H1 (cell line): ENCODE data around the gene FOXA3. TPM values are rescaled to one million over a fixed set of nuclear protein-coding genes. Genes with fewer than 3 reads are reported as not detected.

Experiments
- CTCF ChIA-PET: fragments of 300-600 bp; sonication (Branson Sonifier 250); formaldehyde crosslinking; loops from one replicate; lab custom pipeline; 2021; ENCODE audit not compliant: partially characterized antibody; lab: Charles Lee
- POLR2A ChIA-PET: fragments of 300-600 bp; sonication (Branson Sonifier 250); formaldehyde crosslinking; loops from one replicate; lab custom pipeline; 2021; ENCODE audit warnings: inconsistent platforms; ENCODE audit not compliant: partially characterized antibody; lab: Charles Lee
- DNase-seq, 2 experiments: peaks; one replicate each; pipeline versions ENCODE4 v3.0.0 to v3.0.0-alpha.2; 2010 to 2022; ENCODE audit warnings: low spot score in 2 of 2, low read depth in 1 of 2, mixed read lengths in 1 of 2
- FAIRE-seq: peaks from 2 replicates; lab custom pipeline; 2011; peaks lifted over from hg19 to GRCh38; lab: Jason Lieb, UNC
- H2AFZ ChIP-seq: 2 replicates; pipeline ENCODE4 v1.8.1; 2012; ENCODE audit warnings: low read length, inconsistent platforms
- H2AK5ac ChIP-seq: 2 replicates; pipeline ENCODE4 v1.6.1; 2013; ENCODE audit warnings: low read depth, low read length
- H2BK120ac ChIP-seq: replicated peaks from 2 replicates; pipeline ENCODE3; 2013; ENCODE audit warnings: low read depth, low read length, inconsistent platforms
- H2BK12ac ChIP-seq: 2 replicates; pipeline ENCODE4 v1.6.1; 2013; ENCODE audit warnings: low read depth, low read length
- H2BK15ac ChIP-seq: 2 replicates; pipeline ENCODE4 v1.6.1; 2013; ENCODE audit warnings: low read length
- H2BK20ac ChIP-seq: 2 replicates; pipeline ENCODE4 v1.6.1; 2013; ENCODE audit warnings: low read length
- H2BK5ac ChIP-seq: 2 replicates; pipeline ENCODE4 v1.6.1; 2013; ENCODE audit warnings: low read depth, low read length
- H3K14ac ChIP-seq: 2 replicates; pipeline ENCODE4 v1.6.1; 2013; ENCODE audit warnings: inconsistent platforms; ENCODE audit not compliant: insufficient read length
- H3K18ac ChIP-seq: 2 replicates; pipeline ENCODE4 v1.6.1; 2013; ENCODE audit warnings: low read length; ENCODE audit errors: extremely low read depth
- H3K23ac ChIP-seq: 2 replicates; pipeline ENCODE4 v1.6.1; 2013; ENCODE audit warnings: inconsistent platforms; ENCODE audit not compliant: insufficient read length
- H3K23me2 ChIP-seq: 2 replicates; pipeline ENCODE4 v1.6.1; 2013; ENCODE audit warnings: low read depth, low read length
- H3K27ac ChIP-seq: 2 replicates; pipeline ENCODE4 v1.6.1; 2011; ENCODE audit warnings: low read depth, low read length, inconsistent platforms
- H3K27me3 ChIP-seq, 4 experiments: replicated peaks in 1 of 4; 1 replicate in 1 of 4; 2 replicates in 3 of 4; pipeline versions ENCODE4 v1.6.1 to v1.8.1; 2011 to 2013; ENCODE audit warnings: low read length in 3 of 4, mild to moderate bottlenecking in 3 of 4, inconsistent platforms in 2 of 4, mixed read lengths in 2 of 4, moderate library complexity in 1 of 4; ENCODE audit not compliant: control insufficient read depth in 3 of 4, insufficient read depth in 3 of 4; ENCODE audit errors: extremely low read depth in 1 of 4
- H3K36me3 ChIP-seq, 4 experiments: 2 replicates each; pipeline versions ENCODE4 v1.6.1 to v1.8.1; 2011 to 2013; ENCODE audit warnings: mild to moderate bottlenecking in 4 of 4, low read length in 3 of 4, moderate library complexity in 2 of 4, control low read depth in 1 of 4, inconsistent platforms in 1 of 4; ENCODE audit not compliant: insufficient read depth in 4 of 4, control insufficient read depth in 2 of 4
- H3K4ac ChIP-seq: replicated peaks from 2 replicates; pipeline ENCODE3; 2013; ENCODE audit warnings: low read length, low read depth, mixed read lengths, inconsistent platforms; ENCODE audit not compliant: insufficient read length
- H3K4me1 ChIP-seq, 4 experiments: replicated peaks in 1 of 4; 1 replicate in 1 of 4; 2 replicates in 3 of 4; pipeline versions ENCODE4 v1.6.1 to v1.8.1; 2011 to 2013; ENCODE audit warnings: low read length in 3 of 4, inconsistent platforms in 2 of 4, mixed read lengths in 1 of 4; ENCODE audit not compliant: insufficient read depth in 4 of 4, control insufficient read depth in 3 of 4
- H3K4me2 ChIP-seq, 2 experiments: 2 replicates each; pipeline versions ENCODE4 v1.6.1 to v1.8.1; 2011 to 2013; ENCODE audit warnings: low read depth in 2 of 2, low read length in 2 of 2, control low read depth in 1 of 2, inconsistent platforms in 1 of 2, mild to moderate bottlenecking in 1 of 2; ENCODE audit not compliant: insufficient read depth in 1 of 2
- H3K4me3 ChIP-seq, 4 experiments: fragments of 200-600, 300-600 bp in 1 of 4; sonication (generic), shearing (Covaris generic), sonication (Bioruptor Twin) in 1 of 4; 2 replicates each; pipeline versions ENCODE4 v1.5.1 to v1.8.1; 2011 to 2016; ENCODE audit warnings: low read length in 4 of 4, low read depth in 3 of 4, control low read depth in 2 of 4, inconsistent platforms in 2 of 4, mild to moderate bottlenecking in 2 of 4, mixed read lengths in 1 of 4, moderate library complexity in 1 of 4; ENCODE audit not compliant: insufficient read depth in 2 of 4; ENCODE audit errors: extremely low read depth in 1 of 4
- H3K56ac ChIP-seq: replicated peaks from 2 replicates; pipeline ENCODE3; 2013; ENCODE audit warnings: low read depth, mild to moderate bottlenecking, mixed read lengths, low read length, inconsistent platforms; ENCODE audit not compliant: insufficient read length
- H3K79me1 ChIP-seq: 2 replicates; pipeline ENCODE4 v1.6.1; 2013; ENCODE audit warnings: low read depth, low read length, control low read depth
- H3K79me2 ChIP-seq, 2 experiments: 2 replicates each; pipeline versions ENCODE4 v1.6.1 to v1.8.1; 2012 to 2013; ENCODE audit warnings: low read length in 2 of 2, mild to moderate bottlenecking in 2 of 2, inconsistent platforms in 1 of 2; ENCODE audit not compliant: insufficient read depth in 2 of 2, control insufficient read depth in 1 of 2
- H3K9ac ChIP-seq, 4 experiments: replicated peaks in 1 of 4; 1 replicate in 1 of 4; 2 replicates in 3 of 4; pipeline versions ENCODE4 v1.6.1 to v1.8.1; 2011 to 2013; ENCODE audit warnings: low read depth in 3 of 4, low read length in 3 of 4, control low read depth in 2 of 4, mild to moderate bottlenecking in 2 of 4, moderate library complexity in 2 of 4, inconsistent platforms in 1 of 4; ENCODE audit errors: extremely low read depth in 1 of 4
- H3K9me3 ChIP-seq, 2 experiments: 2 replicates each; pipeline versions ENCODE4 v1.6.1 to v1.8.1; 2012 to 2013; ENCODE audit warnings: mild to moderate bottlenecking in 2 of 2, moderate library complexity in 2 of 2, control low read depth in 1 of 2, inconsistent platforms in 1 of 2, low read depth in 1 of 2, low read length in 1 of 2, mixed read lengths in 1 of 2; ENCODE audit not compliant: insufficient read depth in 2 of 2
- H4K20me1 ChIP-seq, 2 experiments: replicated peaks in 1 of 2; 2 replicates each; pipeline versions ENCODE3 to v1.8.1; 2011 to 2013; ENCODE audit warnings: inconsistent platforms in 2 of 2, low read length in 2 of 2, mild to moderate bottlenecking in 1 of 2; ENCODE audit not compliant: insufficient read depth in 2 of 2, control insufficient read depth in 1 of 2
- H4K5ac ChIP-seq: 2 replicates; pipeline ENCODE4 v1.6.1; 2013; ENCODE audit warnings: low read length, low read depth, mixed read lengths, inconsistent platforms; ENCODE audit not compliant: insufficient read length
- H4K8ac ChIP-seq: 2 replicates; pipeline ENCODE4 v1.8.0; 2013; ENCODE audit warnings: mild to moderate bottlenecking, moderate library complexity, low read length, inconsistent platforms; ENCODE audit not compliant: insufficient read depth; ENCODE audit errors: extremely low read depth
- H4K91ac ChIP-seq: replicated peaks from 2 replicates; pipeline ENCODE3; 2013; ENCODE audit warnings: low read length, mixed read lengths, inconsistent platforms; ENCODE audit not compliant: insufficient read length
- ASH2L ChIP-seq: fragments of 200-600, 300-600 bp; sonication (generic); IDR thresholded peaks from one replicate; pipeline ENCODE4 v1.7.1; 2017; ENCODE audit warnings: low read length
- BACH1 ChIP-seq: IDR thresholded peaks from 2 replicates; pipeline ENCODE4 v1.6.1; 2012; ENCODE audit warnings: low read length, improper control_type of control experiment
- BRCA1 ChIP-seq: IDR thresholded peaks from 2 replicates; pipeline ENCODE4 v1.6.1; 2012; ENCODE audit warnings: low read depth, low read length, improper control_type of control experiment
- CTBP2 ChIP-seq: IDR thresholded peaks from 2 replicates; pipeline ENCODE4 v1.7.0; 2011; ENCODE audit warnings: borderline replicate concordance, mild to moderate bottlenecking, moderate library complexity, mixed read lengths, low read length; ENCODE audit not compliant: insufficient read depth, insufficient read length
- KDM4A ChIP-seq: IDR thresholded peaks from one replicate; pipeline ENCODE4 v1.7.1; 2012; ENCODE audit warnings: low read depth, mild to moderate bottlenecking, moderate library complexity, low read length, inconsistent platforms; ENCODE audit not compliant: severe bottlenecking
- MAFK ChIP-seq: IDR thresholded peaks from 2 replicates; pipeline ENCODE4 v1.6.1; 2012; ENCODE audit warnings: low read depth, mild to moderate bottlenecking, improper control_type of control experiment, low read length
- NANOG ChIP-seq: IDR thresholded peaks from 2 replicates; pipeline ENCODE4 v1.6.1; 2011; ENCODE audit warnings: low read length, low read depth, mild to moderate bottlenecking, inconsistent platforms; ENCODE audit not compliant: insufficient read depth, poor library complexity, severe bottlenecking
- POLR2AphosphoS5 ChIP-seq: IDR thresholded peaks from 2 replicates; pipeline ENCODE4 v1.6.1; 2011; ENCODE audit warnings: low read depth, low read length
- POU5F1 ChIP-seq: IDR thresholded peaks from 2 replicates; pipeline ENCODE4 v1.6.1; 2011; ENCODE audit warnings: low read depth, mild to moderate bottlenecking, low read length, moderate library complexity
- SIX5 ChIP-seq: IDR thresholded peaks from 2 replicates; pipeline ENCODE4 v1.6.1; 2011; ENCODE audit warnings: mild to moderate bottlenecking, low read depth, low read length
- TCF12 ChIP-seq: IDR thresholded peaks from 2 replicates; pipeline ENCODE4 v1.6.1; 2011; ENCODE audit warnings: low read depth, mild to moderate bottlenecking, low read length
- WGBS, 2 experiments: shearing (Covaris generic) in 1 of 2; methylation state at CpG; one replicate each; pipeline versions ENCODE4 v1.1.6 to v1.1.7; 2013 to 2015; ENCODE audit warnings: low lambda C conversion rate in 2 of 2, mixed read lengths in 2 of 2, inconsistent platforms in 1 of 2, low coverage in 1 of 2, missing lambda C conversion rate in 1 of 2; ENCODE audit not compliant: insufficient replicate concordance in 2 of 2, insufficient coverage in 1 of 2, insufficient read length in 1 of 2; ENCODE audit errors: extremely low coverage in 1 of 2, missing lambda C conversion rate in 1 of 2; 5-methylcytosine and 5-hydroxymethylcytosine counted together
- polyA plus RNA-seq, 7 experiments: library from polyadenylated mRNA; depleted of rRNA in 3 of 7; stranded (reverse) in 5 of 7; unstranded in 2 of 7; fragments of >200 nt in 5 of 7; fragments of 200-250 nt in 2 of 7; gene quantifications; 1 replicate in 5 of 7; 2 replicates in 1 of 7; 4 replicates in 1 of 7; pipeline versions ENCODE4 v1.2.1 to v1.2.3, GENCODE V29; 2011 to 2013; ENCODE audit warnings: missing spikeins in 2 of 7, mixed read lengths in 2 of 7
- total RNA-seq: library from RNA; stranded (reverse); fragmentation: NEBNext Ultra II Directional; extraction: Animal tissue kit (Norgen Biotek cat#: 25700); gene quantifications from 2 replicates; pipeline ENCODE4 v1.2.1, GENCODE V29; 2021
- TF ChIP-seq, protein P1 (sequence below): IDR thresholded peaks from 2 replicates; pipeline ENCODE4 v1.6.1; 2011; ENCODE audit warnings: low read depth, mild to moderate bottlenecking, low read length; ENCODE audit not compliant: insufficient read depth
- TF ChIP-seq, protein P2 (sequence below): IDR thresholded peaks from 2 replicates; pipeline ENCODE4 v1.6.1; 2012; ENCODE audit warnings: inconsistent platforms

The FOXA3 gene
- total and polyA plus RNA-seq, 2 of the 8 experiments (the other 6 are each of a cell fraction or from before 2014, with no cell fraction given): 20.2 to 49.1 TPM

DNA sequence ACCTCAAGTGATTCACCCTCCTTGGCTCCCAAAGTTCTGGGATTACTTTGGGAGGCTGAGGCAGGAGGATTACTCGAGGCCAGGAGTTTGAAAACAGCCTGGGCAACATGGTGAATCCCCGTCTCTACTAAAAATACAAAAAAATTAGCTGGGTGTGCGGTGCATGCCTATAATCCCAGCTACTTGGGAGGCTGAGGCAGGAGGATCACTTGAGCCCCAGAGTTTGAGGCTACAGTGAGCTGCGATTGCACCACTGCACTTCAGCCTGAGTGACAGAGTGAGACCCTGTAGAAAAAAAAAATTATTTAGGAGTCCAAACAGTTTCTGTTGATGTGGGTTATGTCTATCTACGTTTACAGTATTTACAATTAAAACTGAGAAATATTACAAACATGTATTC, 6.7 kb downstream of the FOXA3 start:
- Histone ChIP-seq H3K27ac (no peak overlapping the region), H3K27me3 (no peaks in the 10 kb centered on the region; a peak in 1 of 7 replicates), H3K18ac (no peak overlapping the region), H3K9me3 (no peaks in the 10 kb centered on the region), H2AK5ac (no peak overlapping the region), H3K9ac (no peak overlapping the region), H3K4me2 (no peak overlapping the region), H4K8ac (no peak overlapping the region), H4K20me1 (peaks cover 5 to 7% of the 10 kb centered on the region in 2 experiments), H3K23ac (no peak overlapping the region), H3K23me2 (peaks cover 4% of the 10 kb centered on the region; the same call in 1 of the 2 replicates), H3K36me3 (peaks cover 0 to 15% (median 3%) of the 10 kb centered on the region in 4 experiments; a peak in 3 of 8 replicates), H3K56ac (no peak overlapping the region), H3K79me2 (peaks cover 0 to 26% of the 10 kb centered on the region in 2 experiments; a peak in 2 of 4 replicates), H4K91ac (no peak overlapping the region), H3K4me3 (no peak overlapping the region), H3K4ac (no peak overlapping the region), H2BK20ac (no peak overlapping the region), H4K5ac (no peak overlapping the region), H2BK120ac (no peak overlapping the region), H3K4me1 (peaks cover 0 to 5% (median 2%) of the 10 kb centered on the region in 4 experiments; a peak in 5 of 7 replicates), H2BK12ac (no peak overlapping the region), H2BK5ac (no peak overlapping the region), H3K79me1 (peaks cover 7% of the 10 kb centered on the region; the same call in 1 of the 2 replicates), H2AFZ (no peak overlapping the region), H2BK15ac (no peak overlapping the region), H3K14ac (no peak overlapping the region)
- FAIRE-seq: no peak
- no peak for DNase-seq
- POLR2A ChIA-PET: interaction anchor here (1.0 to 13.7 kb wide), 2 partner anchors 12 to 140 kb away, joined by 3 to 277 read pairs; partner anchors contain the start of genes FBXO46 and IRF2BP1
- WGBS, 2 experiments: 87% methylated on average over 5 of the region's 5 CpGs; no CpG with 5 or more reads in 1 of the 2 experiments
- CTCF ChIA-PET: interaction anchor here (12.4 kb wide), 1 partner anchor 13 kb away, joined by 208 read pairs; the partner anchor contains the start of gene IRF2BP1
- TF ChIP-seq, protein P1, sequence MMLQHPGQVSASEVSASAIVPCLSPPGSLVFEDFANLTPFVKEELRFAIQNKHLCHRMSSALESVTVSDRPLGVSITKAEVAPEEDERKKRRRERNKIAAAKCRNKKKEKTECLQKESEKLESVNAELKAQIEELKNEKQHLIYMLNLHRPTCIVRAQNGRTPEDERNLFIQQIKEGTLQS: no peak
- no peak for TF ChIP-seq SIX5
- TF ChIP-seq BACH1: no peak
- TF ChIP-seq BRCA1: no peak
- no peak for TF ChIP-seq POU5F1
- no peak for TF ChIP-seq NANOG
- TF ChIP-seq POLR2AphosphoS5: no peak
- TF ChIP-seq TCF12: no peak
- TF ChIP-seq ASH2L: no peak
- no peak for TF ChIP-seq CTBP2
- TF ChIP-seq KDM4A: no peak
- no peak for TF ChIP-seq MAFK
- TF ChIP-seq, protein P2, sequence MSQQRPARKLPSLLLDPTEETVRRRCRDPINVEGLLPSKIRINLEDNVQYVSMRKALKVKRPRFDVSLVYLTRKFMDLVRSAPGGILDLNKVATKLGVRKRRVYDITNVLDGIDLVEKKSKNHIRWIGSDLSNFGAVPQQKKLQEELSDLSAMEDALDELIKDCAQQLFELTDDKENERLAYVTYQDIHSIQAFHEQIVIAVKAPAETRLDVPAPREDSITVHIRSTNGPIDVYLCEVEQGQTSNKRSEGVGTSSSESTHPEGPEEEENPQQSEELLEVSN: no peak
